Endothelial cell of umbilical vein (primary cell): ENCODE results near the gene LDB3. TPM values are rescaled to one million over a fixed set of nuclear protein-coding genes. Genes with fewer than 3 reads are reported as not detected.

ENCODE experiments used
- BruUV-seq: library from RNA; stranded (reverse); fragments of 400-500 nt; replicated peaks from 2 replicates; lab custom pipeline; 2021; lab: Mats Ljungman, UMichigan
- CTCF ChIA-PET: fragments of 300-600, 350-600 bp; sonication (Branson Sonifier 250); formaldehyde crosslinking; loops from one replicate; lab custom pipeline; 2021; ENCODE audit warnings: antibody characterized with exemption, inconsistent platforms; lab: Charles Lee
- POLR2A ChIA-PET: fragments of 300-600, 350-600 bp; sonication (Branson Sonifier 250); formaldehyde crosslinking; loops from one replicate; lab custom pipeline; 2021; ENCODE audit warnings: antibody characterized with exemption, inconsistent platforms; lab: Charles Lee
- DNase-seq: peaks from one replicate; pipeline ENCODE4 v3.0.0-alpha.2; 2011; ENCODE audit warnings: low read depth, low spot score
- FAIRE-seq: peaks from 2 replicates; lab custom pipeline; 2011; peaks lifted over from hg19 to GRCh38; lab: Jason Lieb, UNC
- H2AFZ ChIP-seq: 2 replicates; pipeline ENCODE4 v1.6.0; 2012; ENCODE audit warnings: low read depth, low read length, control low read depth, inconsistent platforms
- H3K27ac ChIP-seq: 2 replicates; pipeline ENCODE4 v1.5.1; 2011; ENCODE audit warnings: low read depth, mild to moderate bottlenecking, control low read depth, low read length, moderate library complexity; ENCODE audit not compliant: insufficient read depth
- H3K27me3 ChIP-seq, 2 experiments: 2 replicates each; pipeline versions ENCODE4 v1.6.0 to v1.6.1; 2011; ENCODE audit warnings: low read length in 2 of 2, mixed read lengths in 1 of 2; ENCODE audit not compliant: control insufficient read depth in 2 of 2, insufficient read depth in 2 of 2
- H3K36me3 ChIP-seq, 2 experiments: 2 replicates in 1 of 2; 3 replicates in 1 of 2; pipeline ENCODE4 v1.5.1; 2011; ENCODE audit warnings: low read length in 2 of 2, mild to moderate bottlenecking in 1 of 2, moderate library complexity in 1 of 2; ENCODE audit not compliant: control insufficient read depth in 2 of 2, insufficient read depth in 2 of 2; ENCODE audit errors: extremely low read depth in 1 of 2
- H3K4me1 ChIP-seq: 3 replicates; pipeline ENCODE4 v1.5.1; 2011; ENCODE audit warnings: mild to moderate bottlenecking, low read length; ENCODE audit not compliant: control insufficient read depth, insufficient read depth; ENCODE audit errors: extremely low read depth
- H3K4me2 ChIP-seq: 2 replicates; pipeline ENCODE4 v1.6.1; 2011; ENCODE audit warnings: low read length, control low read depth, mixed read lengths; ENCODE audit not compliant: insufficient read depth
- H3K4me3 ChIP-seq, 3 experiments: fragments of 200-600 bp in 1 of 3; sonication (generic), shearing (Covaris generic) in 1 of 3; replicated peaks in 1 of 3; 2 replicates each; pipeline ENCODE4 v1.5.1; 2011 to 2016; ENCODE audit warnings: control low read depth in 3 of 3, low read length in 3 of 3, mild to moderate bottlenecking in 2 of 3, inconsistent platforms in 1 of 3, low read depth in 1 of 3, moderate library complexity in 1 of 3; ENCODE audit not compliant: insufficient read depth in 1 of 3
- H3K79me2 ChIP-seq: 2 replicates; pipeline ENCODE4 v1.6.0; 2012; ENCODE audit warnings: low read length, inconsistent platforms; ENCODE audit not compliant: control insufficient read depth, insufficient read depth
- H3K9ac ChIP-seq: replicated peaks from 2 replicates; pipeline ENCODE3; 2011; ENCODE audit warnings: low read length, control low read depth; ENCODE audit not compliant: insufficient read depth; ENCODE audit errors: extremely low read depth
- H3K9me1 ChIP-seq: replicated peaks from 3 replicates; pipeline ENCODE4 v1.6.0; 2011; ENCODE audit warnings: mild to moderate bottlenecking, low read length; ENCODE audit not compliant: control insufficient read depth, insufficient read depth; ENCODE audit errors: extremely low read depth
- H3K9me3 ChIP-seq: replicated peaks from 2 replicates; pipeline ENCODE4 v1.5.1; 2012; ENCODE audit warnings: low read length, inconsistent platforms; ENCODE audit not compliant: control insufficient read depth, insufficient read depth
- H4K20me1 ChIP-seq: replicated peaks from 2 replicates; pipeline ENCODE3; 2011; ENCODE audit warnings: mild to moderate bottlenecking, low read length; ENCODE audit not compliant: control insufficient read depth, insufficient read depth; ENCODE audit errors: extremely low read depth
- EZH2 ChIP-seq: IDR thresholded peaks from 2 replicates; pipeline ENCODE4 v1.6.1; 2012; ENCODE audit warnings: borderline replicate concordance, low read depth, mild to moderate bottlenecking, moderate library complexity, low read length, inconsistent platforms; ENCODE audit not compliant: severe bottlenecking
- FOS ChIP-seq: IDR thresholded peaks from 2 replicates; pipeline ENCODE4 v1.6.1; 2011; ENCODE audit warnings: mild to moderate bottlenecking, low read length, moderate library complexity, borderline replicate concordance; ENCODE audit not compliant: insufficient read depth
- GATA2 ChIP-seq: IDR thresholded peaks from 2 replicates; pipeline ENCODE4 v1.7.0; 2011; ENCODE audit warnings: low read depth, mild to moderate bottlenecking, moderate library complexity, mixed read lengths, low read length; ENCODE audit not compliant: insufficient read length, insufficient read depth
- JUN ChIP-seq: IDR thresholded peaks from 2 replicates; pipeline ENCODE4 v1.6.1; 2011; ENCODE audit warnings: borderline replicate concordance, low read depth; ENCODE audit not compliant: insufficient read length, insufficient read depth
- MYC ChIP-seq: IDR thresholded peaks from one replicate; pipeline ENCODE4 v1.6.1; 2011; ENCODE audit warnings: mild to moderate bottlenecking, low read depth, low read length
- POLR2A ChIP-seq: IDR thresholded peaks from 2 replicates; pipeline ENCODE4 v1.6.1; 2012; ENCODE audit warnings: low read depth, mild to moderate bottlenecking, control low read depth, low read length
- POLR2AphosphoS5 ChIP-seq: IDR thresholded peaks from 2 replicates; pipeline ENCODE4 v1.6.1; 2012; ENCODE audit warnings: low read depth, mild to moderate bottlenecking, control low read depth, low read length, moderate library complexity; ENCODE audit not compliant: insufficient read depth
- dilution Hi-C: fragments of 300-500 bp; cut with MboI; formaldehyde crosslinking; loops from one replicate; pipeline ENCODE4 v1.15.0; 2019; ENCODE audit warnings: low sequenced_read_pairs; ENCODE audit not compliant: extremely low pct_ligation_motif_present
- intact Hi-C: fragments of 100-400 bp; cut with micrococcal nuclease; formaldehyde crosslinking; loops from one replicate; pipeline ENCODE4 v1.10.0; 2022
- polyA plus RNA-seq, 4 experiments: library from polyadenylated mRNA; depleted of rRNA in 3 of 4; stranded (reverse) in 3 of 4; unstranded in 1 of 4; fragments of >200 nt; gene quantifications; 2 replicates each; pipeline versions ENCODE4 v1.2.1 to v1.2.3, GENCODE V29; 2011 to 2012; ENCODE audit warnings: missing spikeins in 1 of 4
- total RNA-seq: library from RNA; stranded (reverse); gene quantifications from 2 replicates; pipeline ENCODE4 v1.2.3, GENCODE V29; 2021
- TF ChIP-seq, protein P1 (sequence below), 2 donors: IDR thresholded peaks; 1 replicate in 1 of 2; 2 replicates in 1 of 2; pipeline ENCODE4 v1.5.1; 2011; ENCODE audit warnings: low read length in 2 of 2, mild to moderate bottlenecking in 2 of 2, moderate library complexity in 2 of 2, control low read depth in 1 of 2, inconsistent platforms in 1 of 2, low read depth in 1 of 2; ENCODE audit not compliant: insufficient read depth in 1 of 2; ENCODE audit errors: extremely low read depth in 1 of 2
- TF ChIP-seq, protein P2 (sequence below): IDR thresholded peaks from 2 replicates; pipeline ENCODE4 v1.6.1; 2011; ENCODE audit not compliant: insufficient read depth, insufficient read length

LDB3 gene
- total and polyA plus RNA-seq, 2 donors (not counting 3 experiments of a cell fraction or from before 2014, with no cell fraction given), result not detected

GRCh38 chr10:86700851-86701617, 32.7 kb downstream of the LDB3 start:
- Histone ChIP-seq H3K36me3 (no peaks in the 10 kb centered on the region), H3K9me3 (no peaks in the 10 kb centered on the region), H4K20me1 (no peaks in the 10 kb centered on the region), H2AFZ (no peak overlapping the region), H3K27me3 (peaks cover 23 to 58% of the 10 kb centered on the region in 2 experiments), H3K79me2 (no peaks in the 10 kb centered on the region), H3K4me1 (no peaks in the 10 kb centered on the region), H3K4me3 (no peak overlapping the region), H3K4me2 (no peak overlapping the region), H3K9me1 (no peaks in the 10 kb centered on the region), H3K9ac (no peak overlapping the region), H3K27ac (no peak overlapping the region)
- intact Hi-C loops, result no loop called here
- dilution Hi-C loops, result no loop called here
- no TSS peak for BruUV-seq
- FAIRE-seq, result no peak
- POLR2A ChIA-PET, result interaction anchor here (0.5 kb wide), 1 partner anchor 47 kb away, joined by 3 read pairs; no protein-coding TSS in a partner anchor
- CTCF ChIA-PET, result interaction anchor here (0.9 to 1.8 kb wide), 3 partner anchors 11 to 200 kb away, joined by 3 to 4 read pairs (median 4); no protein-coding TSS in a partner anchor
- DNase-seq, result no peak
- TF ChIP-seq POLR2A, result no peak
- TF ChIP-seq POLR2AphosphoS5, result no peak
- TF ChIP-seq, protein P1, sequence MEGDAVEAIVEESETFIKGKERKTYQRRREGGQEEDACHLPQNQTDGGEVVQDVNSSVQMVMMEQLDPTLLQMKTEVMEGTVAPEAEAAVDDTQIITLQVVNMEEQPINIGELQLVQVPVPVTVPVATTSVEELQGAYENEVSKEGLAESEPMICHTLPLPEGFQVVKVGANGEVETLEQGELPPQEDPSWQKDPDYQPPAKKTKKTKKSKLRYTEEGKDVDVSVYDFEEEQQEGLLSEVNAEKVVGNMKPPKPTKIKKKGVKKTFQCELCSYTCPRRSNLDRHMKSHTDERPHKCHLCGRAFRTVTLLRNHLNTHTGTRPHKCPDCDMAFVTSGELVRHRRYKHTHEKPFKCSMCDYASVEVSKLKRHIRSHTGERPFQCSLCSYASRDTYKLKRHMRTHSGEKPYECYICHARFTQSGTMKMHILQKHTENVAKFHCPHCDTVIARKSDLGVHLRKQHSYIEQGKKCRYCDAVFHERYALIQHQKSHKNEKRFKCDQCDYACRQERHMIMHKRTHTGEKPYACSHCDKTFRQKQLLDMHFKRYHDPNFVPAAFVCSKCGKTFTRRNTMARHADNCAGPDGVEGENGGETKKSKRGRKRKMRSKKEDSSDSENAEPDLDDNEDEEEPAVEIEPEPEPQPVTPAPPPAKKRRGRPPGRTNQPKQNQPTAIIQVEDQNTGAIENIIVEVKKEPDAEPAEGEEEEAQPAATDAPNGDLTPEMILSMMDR (IDR thresholded peaks at IDR 0.05; ENCODE audit: extremely low read depth in 1 of 2, insufficient read depth in 1 of 2, low read depth in 1 of 2, low read length in 2 of 2), result no peak
- no peak for TF ChIP-seq JUN
- no peak for TF ChIP-seq MYC
- TF ChIP-seq, protein P2, sequence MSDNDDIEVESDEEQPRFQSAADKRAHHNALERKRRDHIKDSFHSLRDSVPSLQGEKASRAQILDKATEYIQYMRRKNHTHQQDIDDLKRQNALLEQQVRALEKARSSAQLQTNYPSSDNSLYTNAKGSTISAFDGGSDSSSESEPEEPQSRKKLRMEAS, result no peak
- no peak for TF ChIP-seq EZH2
- TF ChIP-seq FOS, result no peak
- no peak for TF ChIP-seq GATA2
